ENCODE results near the gene NTN5. TPM values are rescaled to one million over a fixed set of nuclear protein-coding genes. Genes with fewer than 3 reads are reported as not detected.
"Not testable (repeated sequence)": the region's sequence is repeated elsewhere in the genome, so short reads cannot be mapped to it uniquely, and the experiment has no call there.

NTN5 gene
- total RNA-seq, 2 experiments from 2014 or later, result 1.8 to 2.3 TPM

DNA sequence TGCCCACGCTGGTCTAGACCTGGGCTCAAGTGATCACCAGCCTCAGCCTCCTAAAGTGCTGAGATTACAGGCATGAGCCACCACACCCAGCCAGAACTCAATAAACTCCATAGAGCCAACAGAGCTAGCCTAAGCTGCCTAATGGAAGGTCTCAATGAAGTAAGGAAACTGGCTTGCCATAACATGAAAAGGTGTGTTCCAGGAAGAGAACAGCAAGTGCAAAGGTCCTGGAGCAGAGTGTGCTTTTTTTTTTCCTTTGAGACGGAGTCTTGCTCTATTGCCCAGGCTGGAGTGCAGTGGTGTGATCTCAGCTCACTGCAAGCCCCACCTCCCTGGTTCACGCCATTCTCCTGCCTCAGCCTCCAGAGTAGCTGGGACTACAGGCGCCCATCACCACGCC lies 15.0 kb downstream of the NTN5 start:
- POLR2A ChIA-PET; ATAC-seq (ENCODE audit: low read depth); H3K9me3 Mint-ChIP-seq; H3K27ac Mint-ChIP-seq; DNase-seq; H3K36me3 Mint-ChIP-seq; H3K4me3 Mint-ChIP-seq; H3K27me3 Mint-ChIP-seq; H3K4me1 Mint-ChIP-seq: not testable (repeated sequence)

DNA sequence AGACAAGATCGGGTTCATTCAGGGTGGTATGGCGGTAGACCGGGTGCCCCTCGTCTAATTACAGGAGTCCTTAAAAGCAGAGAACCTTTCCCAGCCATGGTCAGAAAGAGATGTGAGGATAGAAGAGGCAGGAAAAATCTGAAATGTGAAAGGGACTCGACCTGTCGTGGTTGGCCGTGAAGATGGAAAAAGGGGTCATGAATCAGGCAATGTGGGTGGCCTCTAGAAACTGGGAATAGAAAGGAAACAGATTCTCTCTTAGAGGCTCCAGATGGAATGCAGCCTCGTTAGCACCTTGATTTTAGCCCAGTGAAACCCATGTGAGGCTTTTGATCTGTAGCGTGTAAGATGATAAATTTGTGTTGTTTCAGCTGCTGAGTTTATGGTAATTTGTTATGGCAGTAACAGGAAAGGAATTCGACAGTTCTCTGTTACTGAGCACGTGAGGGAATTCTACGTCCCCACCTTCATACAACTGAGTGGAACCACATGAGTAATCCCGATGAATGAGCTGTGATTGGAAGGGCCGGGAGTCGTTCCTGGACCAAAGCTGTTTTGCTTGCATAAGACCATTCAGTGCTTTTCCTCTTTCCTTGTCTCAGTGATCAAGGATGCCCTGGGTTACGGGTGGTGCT lies 15.9 kb downstream of the NTN5 start:
- no peaks in the 10 kb centered on the region for H3K36me3 Mint-ChIP-seq

DNA sequence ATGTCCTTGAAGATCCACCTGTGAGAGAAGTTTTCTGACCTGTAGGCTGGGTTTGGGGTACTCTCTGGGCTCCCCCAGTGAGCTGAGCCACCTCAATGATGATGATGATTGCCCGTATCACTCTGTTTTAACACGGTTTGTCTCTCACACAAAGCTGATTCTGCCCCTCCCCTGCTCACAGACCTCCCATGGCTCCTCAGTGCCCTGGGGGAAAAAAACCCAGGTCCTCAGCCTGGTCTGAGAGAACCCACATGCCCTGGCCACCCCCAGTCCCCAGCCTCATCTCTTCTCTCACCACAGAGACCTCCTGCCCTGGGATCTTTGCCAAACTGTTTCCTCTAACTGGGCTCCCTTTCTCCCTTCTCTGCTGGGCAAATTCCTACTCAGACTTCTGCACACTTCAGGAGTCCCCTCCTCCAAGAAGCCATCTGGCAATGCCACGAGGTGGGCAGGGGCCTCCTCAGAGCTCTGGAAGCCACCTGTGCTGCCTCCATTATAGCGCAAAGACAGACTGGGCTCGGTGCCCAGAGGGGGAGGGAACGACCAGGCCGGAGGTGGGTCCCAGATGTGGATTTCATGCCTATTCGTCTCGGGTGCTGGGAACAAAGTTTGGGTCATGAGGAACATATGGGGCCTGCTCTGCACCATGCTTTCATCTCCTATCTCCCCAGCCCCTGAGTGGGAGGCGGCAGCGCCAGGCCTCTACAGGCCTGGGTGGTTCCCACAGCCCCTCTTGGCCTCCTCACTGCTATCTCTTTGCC lies 18.3 kb downstream of the NTN5 start:
- ATAC-seq (ENCODE audit: low read depth), result no peak
- H3K4me1 Mint-ChIP-seq, result peaks cover 4% of the 10 kb centered on the region
- POLR2A ChIA-PET, result interaction anchor here (0.6 to 1.1 kb wide), 2 partner anchors 146 to 188 kb away, joined by 3 to 4 read pairs; no protein-coding TSS in a partner anchor
- H3K27me3 Mint-ChIP-seq, result peaks cover 5% of the 10 kb centered on the region
- DNase-seq, result no peak
- H3K36me3 Mint-ChIP-seq, result no peaks in the 10 kb centered on the region
- H3K4me3 Mint-ChIP-seq, result no peak overlapping the region
- no peaks in the 10 kb centered on the region for H3K9me3 Mint-ChIP-seq
- no peak overlapping the region for H3K27ac Mint-ChIP-seq

More for the DNA sequence above, 15.9 kb downstream of the NTN5 start:
- no peak for DNase-seq
- H3K4me1 Mint-ChIP-seq, result peaks cover 8% of the 10 kb centered on the region
- no peak for ATAC-seq (ENCODE audit: low read depth)
- POLR2A ChIA-PET, result no interaction called here
- peaks cover 5% of the 10 kb centered on the region for H3K27me3 Mint-ChIP-seq
- no peak overlapping the region for H3K4me3 Mint-ChIP-seq
- H3K9me3 Mint-ChIP-seq, result no peaks in the 10 kb centered on the region
- H3K27ac Mint-ChIP-seq, result no peak overlapping the region

DNA sequence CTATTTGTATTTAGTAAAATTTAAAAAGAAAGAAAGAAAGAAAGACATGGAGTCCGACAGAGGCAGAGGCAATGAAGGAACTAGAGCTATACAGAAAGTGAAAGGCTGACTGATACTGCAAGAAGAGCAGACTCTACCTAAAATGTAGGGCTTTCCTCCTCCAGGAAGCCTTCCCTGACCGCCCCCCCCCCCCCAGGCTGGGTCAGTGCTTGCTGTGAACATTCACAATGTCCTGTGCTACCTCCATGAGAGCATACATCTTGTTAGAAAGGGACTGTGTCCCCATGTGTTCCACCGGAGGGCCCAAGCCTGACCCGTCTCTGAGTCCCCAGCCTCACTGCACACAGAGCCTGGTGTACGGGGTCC lies 21.2 kb downstream of the NTN5 start:
- ATAC-seq (ENCODE audit: low read depth), result no peak

DNA sequence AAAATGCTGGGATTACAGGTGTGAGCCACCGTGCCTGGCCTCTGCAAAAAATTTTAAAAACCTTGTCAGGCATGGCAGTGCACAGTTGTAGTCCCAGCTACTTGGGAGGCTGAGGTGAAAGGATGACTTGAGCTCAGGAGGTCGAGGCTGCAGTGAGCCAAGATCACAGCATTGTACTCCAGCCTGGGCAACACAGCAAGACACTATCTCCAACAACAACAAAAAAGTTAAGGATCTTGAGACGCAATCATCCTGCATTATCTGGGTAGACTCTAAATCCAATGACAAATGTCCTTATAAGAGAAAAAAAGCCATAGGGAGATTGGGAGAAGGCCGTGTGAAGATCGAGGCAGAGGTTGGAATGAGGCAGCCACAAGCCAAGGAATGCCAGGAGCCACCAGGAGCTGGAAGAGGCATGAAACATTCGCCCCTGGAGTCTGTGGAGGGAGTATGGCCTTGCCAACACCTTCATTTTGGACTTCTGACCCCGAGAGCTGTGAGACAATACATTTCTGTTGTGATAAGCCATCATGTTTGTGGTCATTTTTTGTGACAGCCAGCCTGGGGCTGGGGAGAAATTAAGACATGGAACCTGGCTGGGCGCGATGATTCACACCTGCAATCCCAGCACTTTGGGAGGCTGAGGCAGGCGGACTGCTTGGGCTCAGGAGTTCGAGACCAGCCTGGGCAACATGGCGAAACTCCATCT lies 21.7 kb downstream of the NTN5 start:
- POLR2A ChIA-PET, result no interaction called here
- DNase-seq, result no peak
- Mint-ChIP-seq H3K27ac (peak overlapping the region; percentile 19), H3K4me3 (no peak overlapping the region), H3K27me3 (no peaks in the 10 kb centered on the region), H3K9me3 (no peaks in the 10 kb centered on the region), H3K36me3 (no peaks in the 10 kb centered on the region), H3K4me1 (peaks cover 19% of the 10 kb centered on the region)
- ATAC-seq (ENCODE audit: low read depth), result no peak

More for the DNA sequence above, 21.2 kb downstream of the NTN5 start:
- Mint-ChIP-seq H3K9me3 (no peaks in the 10 kb centered on the region), H3K4me1 (peaks cover 16% of the 10 kb centered on the region), H3K27ac (no peak overlapping the region), H3K27me3 (no peaks in the 10 kb centered on the region), H3K4me3 (no peak overlapping the region), H3K36me3 (no peaks in the 10 kb centered on the region)
- no peak for DNase-seq
- POLR2A ChIA-PET, result no interaction called here

DNA sequence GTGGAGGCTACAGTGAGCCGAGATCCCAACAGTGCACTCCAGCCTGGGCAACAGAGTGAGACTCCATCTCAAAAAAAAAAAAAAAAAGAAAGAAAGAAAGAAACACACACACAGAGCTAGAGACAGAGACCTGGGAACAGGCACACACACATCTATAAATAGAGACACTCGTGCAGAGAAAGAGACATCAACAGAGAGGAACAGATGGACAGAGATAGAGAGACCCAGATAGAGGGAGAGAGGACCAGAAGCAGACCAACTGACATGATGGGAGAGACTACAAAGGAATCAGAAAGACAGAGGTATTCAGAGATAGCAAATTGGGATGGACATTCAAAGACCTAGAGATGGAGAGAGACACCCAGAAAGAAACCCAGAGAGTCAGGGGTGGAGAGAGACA lies 24.7 kb downstream of the NTN5 start:
- Mint-ChIP-seq H3K4me1 (peaks cover 34% of the 10 kb centered on the region), H3K27ac (peak overlapping the region; percentile 68), H3K9me3 (no peaks in the 10 kb centered on the region), H3K4me3 (peak overlapping the region; percentile 44), H3K36me3 (no peaks in the 10 kb centered on the region), H3K27me3 (no peaks in the 10 kb centered on the region)
- no peak for DNase-seq
- POLR2A ChIA-PET, result interaction anchor here (1.8 kb wide), 1 partner anchor 29 kb away, joined by 7 read pairs; the partner anchor contains the start of genes RPL18 and SPHK2
- no peak for ATAC-seq (ENCODE audit: low read depth)

DNA sequence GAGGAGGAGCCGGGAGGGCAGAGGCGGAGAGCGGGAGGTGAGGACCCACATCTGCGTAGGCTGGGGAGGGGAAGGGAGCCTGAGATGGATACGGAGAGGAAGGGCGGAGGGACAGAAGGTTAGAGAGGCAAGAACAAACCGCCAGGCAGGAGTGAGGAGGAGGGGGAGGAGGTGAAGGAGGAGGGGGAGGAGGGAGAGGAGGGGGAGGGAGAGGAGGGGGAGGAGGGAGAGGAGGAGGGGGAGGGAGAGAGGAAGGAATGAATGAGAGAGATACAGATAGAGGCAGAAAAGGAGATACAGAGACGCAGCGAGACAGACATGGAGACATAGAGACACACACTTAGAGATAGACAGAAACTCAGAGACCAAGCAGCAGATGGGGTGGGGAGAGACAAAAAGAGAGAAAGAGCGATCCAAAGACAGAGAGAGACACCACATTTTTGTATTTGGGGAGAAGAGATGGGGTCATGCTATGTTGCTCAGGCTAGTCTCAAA lies 26.0 kb downstream of the NTN5 start:
- Mint-ChIP-seq H3K4me1 (peaks cover 37% of the 10 kb centered on the region), H3K27me3 (no peaks in the 10 kb centered on the region), H3K4me3 (peak overlapping the region; percentile 93), H3K9me3 (no peaks in the 10 kb centered on the region), H3K36me3 (no peaks in the 10 kb centered on the region), H3K27ac (peak overlapping the region; percentile 17)
- DNase-seq (no peak), ATAC-seq (ENCODE audit: low read depth) (no peak)
- POLR2A ChIA-PET, result interaction anchor here (0.6 to 2.2 kb wide), 8 partner anchors 10 to 196 kb away, joined by 3 to 16 read pairs (median 10); partner anchors contain the start of genes DBP, RPL18 and SPHK2

DNA sequence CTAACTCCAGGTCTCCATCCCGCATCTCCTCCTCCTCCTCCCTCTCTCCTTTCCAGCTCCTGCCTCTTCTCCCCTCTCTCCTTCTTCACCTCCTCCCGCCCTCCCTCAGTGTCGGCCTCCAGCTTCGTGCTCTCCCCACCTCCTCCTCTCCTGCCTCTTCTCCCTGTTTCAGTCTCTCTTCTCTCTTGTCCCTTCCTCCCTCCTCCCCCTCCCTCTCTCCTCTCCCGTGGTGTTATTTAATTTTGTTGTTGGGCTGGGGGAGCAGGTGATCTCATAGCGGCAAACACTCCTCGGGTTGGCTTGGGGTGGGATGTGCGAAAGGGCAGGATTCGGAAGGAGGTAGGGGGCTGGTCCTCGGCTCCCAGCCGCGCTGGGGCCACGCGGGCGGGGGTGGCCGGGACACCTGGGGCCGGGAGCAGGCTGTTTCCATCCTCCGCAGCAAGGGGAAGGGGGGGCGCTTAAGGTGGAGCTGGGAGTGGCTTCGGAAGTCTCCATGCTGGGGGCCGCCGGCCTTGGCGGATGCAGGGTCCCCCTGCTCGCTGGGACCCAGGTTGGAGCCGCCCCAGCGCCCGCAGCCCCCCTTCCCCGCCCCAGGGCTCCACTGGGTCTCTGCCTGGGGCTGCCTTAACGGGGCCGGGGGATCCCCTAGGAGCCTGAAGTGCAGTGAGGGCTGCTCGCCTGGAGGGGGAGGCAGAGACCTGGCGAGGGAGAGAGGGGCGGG lies 26.7 kb downstream of the NTN5 start, which contains the start of gene CA11:
Gene CA11 (minus strand): TSS at position 187 of the 721 bp plus-strand sequence. CDS start 555 bp downstream, outside the sequence.
- DNase-seq (peak; percentile 94), ATAC-seq (ENCODE audit: low read depth) (peak; percentile 80)
- POLR2A ChIA-PET, result interaction anchor here (0.6 to 2.2 kb wide), 12 partner anchors 9 to 347 kb away, joined by 3 to 16 read pairs (median 4); partner anchors contain the start of genes DBP, GYS1, RPL18 and RUVBL2
- Mint-ChIP-seq H3K9me3 (no peaks in the 10 kb centered on the region), H3K27ac (peak within 1 kb of the TSS; percentile 84), H3K4me3 (peak within 1 kb of the TSS; percentile 93), H3K36me3 (no peaks in the 10 kb centered on the region), H3K4me1 (peaks cover 37% of the 10 kb centered on the region), H3K27me3 (no peaks in the 10 kb centered on the region)

DNA sequence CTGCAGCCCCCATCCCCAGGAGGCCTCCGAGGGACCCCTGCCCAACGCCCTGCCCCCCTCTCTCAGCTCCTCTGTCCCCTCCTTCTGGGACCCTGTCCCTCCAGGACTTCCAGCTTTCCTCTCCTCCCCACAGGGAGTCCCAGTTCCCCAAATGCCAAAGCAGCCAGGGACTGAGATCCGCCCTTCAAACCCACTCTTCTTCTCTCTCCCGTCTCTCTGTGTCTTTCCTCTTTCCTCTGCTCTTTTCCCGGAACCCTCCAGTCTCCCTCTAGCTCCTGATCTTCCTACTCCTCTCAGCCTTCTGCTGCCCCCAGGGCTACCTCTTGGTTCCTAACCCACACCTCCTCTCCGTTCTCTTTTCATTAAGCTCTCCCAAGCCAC lies 27.2 kb downstream of the NTN5 start:
- DNase-seq (no peak), ATAC-seq (ENCODE audit: low read depth) (no peak)
- Mint-ChIP-seq H3K27me3 (no peaks in the 10 kb centered on the region), H3K9me3 (no peaks in the 10 kb centered on the region), H3K4me3 (peak overlapping the region; percentile 93), H3K4me1 (peaks cover 37% of the 10 kb centered on the region), H3K27ac (peak overlapping the region; percentile 84), H3K36me3 (no peaks in the 10 kb centered on the region)
- POLR2A ChIA-PET, result interaction anchor here (0.6 to 2.2 kb wide), 13 partner anchors 9 to 348 kb away, joined by 3 to 16 read pairs (median 4); partner anchors contain the start of genes DBP, GYS1, RPL18 and RUVBL2

DNA sequence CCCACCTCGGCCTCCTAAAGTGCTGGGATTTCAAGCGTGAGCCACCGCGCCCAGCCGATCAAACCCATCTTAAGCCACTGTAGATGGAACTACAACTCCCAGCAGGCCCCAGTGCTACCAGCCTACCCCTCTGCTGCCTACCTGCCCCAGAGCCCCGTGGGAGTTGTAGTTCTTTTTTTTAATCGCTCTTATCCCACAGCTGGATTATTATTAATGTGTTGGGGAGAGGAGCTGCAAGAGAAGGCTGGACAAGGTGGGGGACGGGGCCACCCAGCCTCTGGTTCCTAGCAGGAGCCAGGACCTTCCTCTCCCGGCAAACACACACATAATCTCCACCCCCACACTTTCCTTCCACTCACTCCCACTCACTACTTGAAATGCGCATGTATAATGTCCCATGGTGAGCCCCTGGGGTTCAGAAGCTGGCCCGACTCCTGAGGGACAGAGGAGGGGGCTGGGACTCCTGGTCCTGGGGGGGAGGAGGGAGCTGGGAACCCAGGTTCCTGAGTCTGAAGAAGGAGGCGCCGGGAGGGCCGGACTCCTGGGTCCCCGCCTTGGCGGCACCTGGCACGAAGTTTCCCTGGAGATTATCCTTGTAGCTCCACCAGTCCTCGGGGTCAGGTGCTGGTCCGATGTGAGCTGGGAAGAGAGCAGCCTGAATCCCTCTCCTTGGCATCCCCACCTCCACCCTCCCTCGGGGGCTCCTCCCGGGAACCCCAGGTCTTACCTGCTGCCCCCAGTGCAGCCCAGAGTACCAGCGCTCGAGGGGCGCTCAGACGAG lies 27.8 kb downstream of the NTN5 start:
- H3K4me1 Mint-ChIP-seq, result peaks cover 37% of the 10 kb centered on the region
- DNase-seq, result peak; percentile 67
- H3K36me3 Mint-ChIP-seq, result no peaks in the 10 kb centered on the region
- H3K9me3 Mint-ChIP-seq, result no peaks in the 10 kb centered on the region
- peak overlapping the region; percentile 84 for H3K27ac Mint-ChIP-seq
- peak; percentile 65 for ATAC-seq (ENCODE audit: low read depth)
- POLR2A ChIA-PET, result interaction anchor here (0.6 to 2.2 kb wide), 13 partner anchors 8 to 348 kb away, joined by 3 to 16 read pairs (median 4); partner anchors contain the start of genes DBP, GYS1, RPL18 and RUVBL2
- peak overlapping the region; percentile 93 for H3K4me3 Mint-ChIP-seq
- H3K27me3 Mint-ChIP-seq, result no peaks in the 10 kb centered on the region

DNA sequence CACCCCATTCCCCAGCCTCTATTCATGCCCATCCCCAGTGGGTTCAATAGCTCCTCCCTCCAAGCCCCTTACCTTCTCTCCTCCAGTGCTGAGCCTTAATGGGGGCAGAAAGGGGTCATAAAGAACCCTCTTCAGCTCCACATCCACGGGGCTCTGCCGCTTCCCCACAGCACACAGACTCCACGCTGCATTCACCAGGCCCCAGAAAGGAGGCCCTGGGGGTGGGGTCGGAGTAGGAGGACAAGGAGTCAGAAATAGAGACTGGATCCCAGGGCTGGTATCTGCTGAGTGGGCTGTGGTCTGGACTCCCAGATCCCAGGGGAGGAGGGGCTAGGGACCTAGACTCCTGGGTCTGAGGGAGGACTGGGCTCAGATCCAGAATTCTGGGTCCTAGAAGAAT lies 28.5 kb downstream of the NTN5 start:
- no peak overlapping the region for H3K4me3 Mint-ChIP-seq
- no peaks in the 10 kb centered on the region for H3K9me3 Mint-ChIP-seq
- ATAC-seq (ENCODE audit: low read depth) (no peak), DNase-seq (no peak)
- peaks cover 37% of the 10 kb centered on the region for H3K4me1 Mint-ChIP-seq
- H3K36me3 Mint-ChIP-seq, result no peaks in the 10 kb centered on the region
- no peak overlapping the region for H3K27ac Mint-ChIP-seq
- H3K27me3 Mint-ChIP-seq, result no peaks in the 10 kb centered on the region
- POLR2A ChIA-PET, result interaction anchor here (0.8 to 1.5 kb wide), 3 partner anchors 22 to 77 kb away, joined by 4 read pairs; no protein-coding TSS in a partner anchor

DNA sequence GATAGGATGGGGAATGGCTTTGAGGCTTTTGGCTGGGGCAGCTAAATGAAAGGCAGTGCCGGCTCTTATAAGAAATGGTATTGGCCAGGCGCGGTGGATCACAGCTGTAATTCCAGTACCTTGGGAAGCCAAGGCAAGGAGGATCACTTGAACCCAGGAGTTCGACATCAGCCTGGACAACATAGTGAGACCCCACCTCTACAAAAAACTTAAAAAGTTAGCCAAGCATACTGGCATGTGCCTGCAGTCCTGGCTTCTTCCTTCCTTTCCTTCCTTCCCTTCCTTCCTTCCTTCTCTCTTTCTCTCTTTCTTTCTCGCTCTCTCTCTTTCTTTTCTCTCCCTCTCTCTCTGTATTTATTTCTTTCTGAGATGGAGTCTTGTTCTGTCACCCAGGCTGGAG lies 30.0 kb downstream of the NTN5 start:
- Mint-ChIP-seq H3K4me1 (peaks cover 43% of the 10 kb centered on the region), H3K27me3 (no peaks in the 10 kb centered on the region), H3K4me3 (no peak overlapping the region)

More for the DNA sequence above, 30.0 kb downstream of the NTN5 start:
- ATAC-seq (ENCODE audit: low read depth), result no peak
- DNase-seq, result no peak
- Mint-ChIP-seq H3K9me3 (peaks cover 4% of the 10 kb centered on the region), H3K27ac (no peak overlapping the region), H3K36me3 (peaks cover 5% of the 10 kb centered on the region)
- POLR2A ChIA-PET, result no interaction called here
